Measurements from ENCODE around the gene SORCS1. TPM values are rescaled to one million over a fixed set of nuclear protein-coding genes. Genes with fewer than 3 reads are reported as not detected.

Gene SORCS1
- total RNA-seq, 2 experiments from 2014 or later = not detected

DNA sequence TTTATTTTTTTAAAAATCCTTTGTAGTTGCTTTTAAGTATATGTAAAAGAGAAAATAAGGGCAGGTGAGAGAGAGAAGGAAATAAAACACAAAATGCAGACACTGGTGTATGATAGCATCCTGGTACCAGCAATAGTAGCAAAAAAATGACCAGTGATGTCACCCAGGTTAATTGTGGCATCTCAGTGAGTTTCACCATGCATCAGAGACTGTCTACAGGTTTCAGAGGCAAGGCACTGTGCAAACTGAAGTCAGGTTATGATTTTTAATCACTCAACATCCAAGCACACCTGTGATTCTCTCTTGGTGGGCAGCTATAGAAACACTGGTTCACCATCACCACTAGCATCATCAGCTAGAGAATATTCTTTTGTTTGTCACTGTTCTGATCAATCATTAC is 509.3 kb downstream of the SORCS1 start:
- TF ChIP-seq CTCF (IDR thresholded peaks at IDR 0.05) = no peak
- intact Hi-C loops (cut with micrococcal nuclease) = no loop called here
- no peaks in the 10 kb centered on the region for H3K36me3 Mint-ChIP-seq (ENCODE audit: low read depth)
- no peaks in the 10 kb centered on the region for H3K27me3 Mint-ChIP-seq
- CTCF ChIA-PET = no interaction called here
- no peak overlapping the region for H3K27ac Mint-ChIP-seq
- ATAC-seq (no peak), DNase-seq (no peak)
- no peak overlapping the region for H3K4me3 Mint-ChIP-seq
- POLR2A ChIA-PET = no interaction called here
- no peaks in the 10 kb centered on the region for H3K4me1 Mint-ChIP-seq (ENCODE audit: low read depth)
- peaks cover 3% of the 10 kb centered on the region for H3K9me3 Mint-ChIP-seq

- peak; percentile 4 for DNase-seq
- POLR2A ChIA-PET = no interaction called here
- Mint-ChIP-seq H3K27me3 (no peaks in the 10 kb centered on the region), H3K4me1 (ENCODE audit: low read depth) (no peaks in the 10 kb centered on the region), H3K4me3 (no peak overlapping the region), H3K27ac (no peak overlapping the region), H3K9me3 (peaks cover 3% of the 10 kb centered on the region), H3K36me3 (ENCODE audit: low read depth) (no peaks in the 10 kb centered on the region)
- no peak for ATAC-seq
- intact Hi-C loops (cut with micrococcal nuclease) = no loop called here
- no peak for TF ChIP-seq CTCF (IDR thresholded peaks at IDR 0.05)
- CTCF ChIA-PET = no interaction called here
Observed at GRCh38 chr10:106652279-106652678, 512.2 kb downstream of the SORCS1 start.

DNA sequence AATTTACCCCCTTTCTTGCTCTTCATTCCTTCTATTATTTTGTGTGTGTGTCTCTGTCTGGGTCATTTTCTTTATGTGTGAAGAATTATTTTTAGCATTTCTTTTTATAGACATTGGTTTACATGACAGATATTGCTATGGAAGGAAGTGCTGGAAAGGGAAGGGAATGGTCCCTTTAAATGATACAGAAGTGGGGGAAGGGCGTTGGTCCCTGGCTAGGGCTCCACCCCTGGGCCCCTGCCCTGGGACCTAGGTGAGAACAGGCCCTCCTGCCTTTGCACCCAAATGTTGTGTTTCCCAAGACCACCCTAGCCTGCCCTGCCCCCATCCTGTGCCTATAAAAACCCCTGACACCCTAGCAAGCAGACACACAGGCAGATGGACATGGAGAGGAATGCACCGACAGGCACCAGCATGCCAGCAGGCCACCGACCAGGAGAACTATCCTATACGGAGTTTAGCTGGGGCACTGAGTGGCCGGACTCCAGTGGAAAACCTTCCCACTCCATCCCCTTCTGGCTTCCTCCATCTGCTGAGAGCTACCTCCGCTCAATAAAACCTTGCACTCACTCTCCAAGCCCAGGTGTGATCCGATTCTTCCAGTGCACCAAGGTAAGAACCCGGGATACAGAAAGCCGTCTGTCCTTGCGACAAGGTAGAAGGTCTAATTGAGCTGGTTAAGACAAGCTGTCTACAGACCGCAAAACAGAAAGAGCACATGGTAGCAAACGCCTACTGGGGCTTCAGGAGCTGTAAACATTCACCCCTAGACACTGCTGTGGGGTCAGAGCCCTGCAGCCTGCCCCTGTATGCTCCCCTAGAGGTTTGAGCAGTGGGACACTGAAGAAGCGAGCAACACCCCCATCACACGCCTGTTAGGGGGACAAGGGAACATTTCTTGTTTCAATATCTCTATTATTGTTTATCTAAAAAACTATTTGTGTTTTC is 515.7 kb downstream of the SORCS1 start:
- H3K4me3 Mint-ChIP-seq = no peak overlapping the region
- intact Hi-C loops (cut with micrococcal nuclease) = no loop called here
- H3K27ac Mint-ChIP-seq = no peak overlapping the region
- POLR2A ChIA-PET = no interaction called here
- H3K9me3 Mint-ChIP-seq = no peaks in the 10 kb centered on the region
- H3K4me1 Mint-ChIP-seq (ENCODE audit: low read depth) = no peaks in the 10 kb centered on the region
- TF ChIP-seq CTCF (IDR thresholded peaks at IDR 0.05) = no peak
- no peaks in the 10 kb centered on the region for H3K27me3 Mint-ChIP-seq
- CTCF ChIA-PET = no interaction called here
- ATAC-seq (no peak), DNase-seq (no peak)
- H3K36me3 Mint-ChIP-seq (ENCODE audit: low read depth) = no peaks in the 10 kb centered on the region

- H3K4me1 Mint-ChIP-seq (ENCODE audit: low read depth) = no peaks in the 10 kb centered on the region
- no peaks in the 10 kb centered on the region for H3K9me3 Mint-ChIP-seq
- H3K27ac Mint-ChIP-seq = no peak overlapping the region
Observed at GRCh38 chr10:106643473-106643872, 521.0 kb downstream of the SORCS1 start.

More at GRCh38 chr10:106643473-106643872, 521.0 kb downstream of the SORCS1 start:
- Mint-ChIP-seq H3K36me3 (ENCODE audit: low read depth) (no peaks in the 10 kb centered on the region), H3K27me3 (no peaks in the 10 kb centered on the region), H3K4me3 (no peak overlapping the region)
- ChIA-PET CTCF (interaction anchor here (1.7 kb wide), 1 partner anchor 18 kb away, joined by 3 read pairs; no protein-coding TSS in a partner anchor), POLR2A (no interaction called here)
- ATAC-seq = no peak
- TF ChIP-seq CTCF (IDR thresholded peaks at IDR 0.05) = no peak
- intact Hi-C loops (cut with micrococcal nuclease) = no loop called here
- no peak for DNase-seq

Data from activated CD8-positive, alpha-beta T cell treated with anti-CD3 and anti-CD28 coated beads for 36 hours (primary cell).